Keratinocyte (primary cell): ENCODE data around the gene TSPAN11. TPM values are rescaled to one million over a fixed set of nuclear protein-coding genes. Genes with fewer than 3 reads are reported as not detected.

Experiments
- DNase-seq: peaks from one replicate; pipeline ENCODE4 v3.0.0-alpha.2; 2011; ENCODE audit warnings: low read depth, missing footprints, low spot score
- FAIRE-seq: peaks from 2 replicates; lab custom pipeline; 2011; peaks lifted over from hg19 to GRCh38; lab: Jason Lieb, UNC
- H2AFZ ChIP-seq: 2 replicates; pipeline ENCODE4 v1.6.0; 2012; ENCODE audit warnings: low read length, control low read depth, inconsistent platforms; ENCODE audit not compliant: control insufficient read depth
- H3K27ac ChIP-seq: 2 replicates; pipeline ENCODE4 v1.5.1; 2011; ENCODE audit warnings: low read length; ENCODE audit not compliant: control insufficient read depth, insufficient read depth
- H3K27me3 ChIP-seq: 3 replicates; pipeline ENCODE4 v1.6.0; 2011; ENCODE audit warnings: low read length; ENCODE audit not compliant: control insufficient read depth, insufficient read depth; ENCODE audit errors: extremely low read depth
- H3K36me3 ChIP-seq, 2 experiments: 2 replicates in 1 of 2; 3 replicates in 1 of 2; pipeline ENCODE4 v1.5.1; 2011; ENCODE audit warnings: low read length in 2 of 2, mild to moderate bottlenecking in 1 of 2; ENCODE audit not compliant: control insufficient read depth in 2 of 2, insufficient read depth in 2 of 2; ENCODE audit errors: extremely low read depth in 1 of 2
- H3K4me1 ChIP-seq: 3 replicates; pipeline ENCODE4 v1.5.1; 2011; ENCODE audit warnings: low read length; ENCODE audit not compliant: control insufficient read depth, insufficient read depth; ENCODE audit errors: extremely low read depth
- H3K4me2 ChIP-seq: 3 replicates; pipeline ENCODE4 v1.6.0; 2011; ENCODE audit warnings: low read depth, low read length; ENCODE audit not compliant: control insufficient read depth, insufficient read depth; ENCODE audit errors: extremely low read depth
- H3K4me3 ChIP-seq, 3 experiments: fragments of 200-600 bp in 1 of 3; sonication (generic) in 1 of 3; 2 replicates in 2 of 3; 3 replicates in 1 of 3; pipeline ENCODE4 v1.5.1; 2011 to 2016; ENCODE audit warnings: low read length in 3 of 3, mild to moderate bottlenecking in 3 of 3, control low read depth in 2 of 3, inconsistent platforms in 1 of 3, low read depth in 1 of 3, mixed read lengths in 1 of 3, mixed run types in 1 of 3, moderate library complexity in 1 of 3; ENCODE audit not compliant: control insufficient read depth in 2 of 3, insufficient read depth in 2 of 3; ENCODE audit errors: extremely low read depth in 1 of 3
- H3K79me2 ChIP-seq: 2 replicates; pipeline ENCODE4 v1.6.0; 2012; ENCODE audit warnings: low read length; ENCODE audit not compliant: control insufficient read depth, insufficient read depth
- H3K9ac ChIP-seq: 3 replicates; pipeline ENCODE4 v1.6.0; 2011; ENCODE audit warnings: low read length; ENCODE audit not compliant: control insufficient read depth, insufficient read depth; ENCODE audit errors: extremely low read depth
- H3K9me1 ChIP-seq: 3 replicates; pipeline ENCODE4 v1.6.0; 2011; ENCODE audit warnings: low read length; ENCODE audit not compliant: control insufficient read depth, insufficient read depth; ENCODE audit errors: extremely low read depth
- H3K9me3 ChIP-seq: 2 replicates; pipeline ENCODE4 v1.5.1; 2012; ENCODE audit warnings: low read depth, low read length; ENCODE audit not compliant: control insufficient read depth
- H4K20me1 ChIP-seq: 3 replicates; pipeline ENCODE4 v1.6.0; 2011; ENCODE audit warnings: low read length; ENCODE audit not compliant: control insufficient read depth, insufficient read depth; ENCODE audit errors: extremely low read depth
- EZH2 ChIP-seq: IDR thresholded peaks from one replicate; pipeline ENCODE4 v1.6.1; 2012; ENCODE audit warnings: inconsistent platforms, mild to moderate bottlenecking, low read length, moderate library complexity
- dilution Hi-C: fragments of 300-500 bp; cut with MboI; formaldehyde crosslinking; loops from one replicate; pipeline ENCODE4 v1.7.0; 2020; ENCODE audit warnings: low sequenced_read_pairs; ENCODE audit not compliant: extremely low pct_ligation_motif_present
- polyA plus RNA-seq, 5 experiments: library from polyadenylated mRNA; depleted of rRNA in 3 of 5; stranded (reverse) in 3 of 5; stranded (forward) in 1 of 5; unstranded in 1 of 5; fragments of >200 nt; gene quantifications; 1 replicate in 1 of 5; 2 replicates in 3 of 5; 3 replicates in 1 of 5; pipeline versions ENCODE4 v1.2.1 to v1.2.3, GENCODE V29; 2011 to 2012; ENCODE audit warnings: missing spikeins in 2 of 5, low read depth in 1 of 5, low replicate concordance in 1 of 5
- TF ChIP-seq, protein P1 (sequence below), 3 experiments: IDR thresholded peaks in 1 of 3; conservative IDR thresholded peaks in 1 of 3; optimal IDR thresholded peaks in 1 of 3; 2 replicates in 2 of 3; 3 replicates in 1 of 3; pipeline versions ENCODE3 to v1.5.1; 2011; ENCODE audit warnings: low read length in 3 of 3, mild to moderate bottlenecking in 3 of 3, moderate library complexity in 2 of 3, control low read depth in 1 of 3, inconsistent platforms in 1 of 3; ENCODE audit not compliant: insufficient read depth in 2 of 3; ENCODE audit errors: extremely low read depth in 1 of 3

Gene TSPAN11
- polyA plus RNA-seq, 1 donor (not counting 4 experiments of a cell fraction or from before 2014, with no cell fraction given): not detected

DNA sequence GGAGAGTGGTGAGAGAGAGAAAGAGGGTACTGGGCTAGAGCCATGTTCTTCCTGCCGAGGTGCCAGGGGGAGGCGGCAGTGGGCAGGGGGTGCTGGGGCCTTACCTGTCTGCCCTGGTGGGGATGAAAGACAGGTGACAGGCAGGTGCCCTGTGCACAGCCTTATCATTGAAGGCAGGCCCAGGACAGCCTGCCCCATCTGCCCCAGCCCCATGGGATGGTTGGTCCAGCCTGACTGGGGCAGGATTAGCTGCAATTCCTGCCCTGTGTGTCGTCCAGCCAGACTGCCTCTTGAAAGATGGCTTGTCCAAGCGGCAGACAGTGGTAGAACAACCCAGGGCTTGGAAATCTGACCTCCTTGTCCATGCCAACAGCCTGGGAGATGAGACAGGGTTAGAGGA is 67.2 kb downstream of the TSPAN11 start:
- H3K4me2 ChIP-seq: no peak overlapping the region
- no peak overlapping the region for H2AFZ ChIP-seq
- H3K9me3 ChIP-seq: no peaks in the 10 kb centered on the region
- H3K9ac ChIP-seq: no peak overlapping the region
- no peaks in the 10 kb centered on the region for H3K4me1 ChIP-seq
- FAIRE-seq: no peak
- H3K36me3 ChIP-seq: no peaks in the 10 kb centered on the region
- no peaks in the 10 kb centered on the region for H4K20me1 ChIP-seq
- no peak overlapping the region for H3K27ac ChIP-seq
- no peak overlapping the region for H3K4me3 ChIP-seq
- dilution Hi-C loops: no loop called here
- no peaks in the 10 kb centered on the region for H3K79me2 ChIP-seq
- DNase-seq: no peak
- no peaks in the 10 kb centered on the region for H3K9me1 ChIP-seq
- TF ChIP-seq, protein P1, sequence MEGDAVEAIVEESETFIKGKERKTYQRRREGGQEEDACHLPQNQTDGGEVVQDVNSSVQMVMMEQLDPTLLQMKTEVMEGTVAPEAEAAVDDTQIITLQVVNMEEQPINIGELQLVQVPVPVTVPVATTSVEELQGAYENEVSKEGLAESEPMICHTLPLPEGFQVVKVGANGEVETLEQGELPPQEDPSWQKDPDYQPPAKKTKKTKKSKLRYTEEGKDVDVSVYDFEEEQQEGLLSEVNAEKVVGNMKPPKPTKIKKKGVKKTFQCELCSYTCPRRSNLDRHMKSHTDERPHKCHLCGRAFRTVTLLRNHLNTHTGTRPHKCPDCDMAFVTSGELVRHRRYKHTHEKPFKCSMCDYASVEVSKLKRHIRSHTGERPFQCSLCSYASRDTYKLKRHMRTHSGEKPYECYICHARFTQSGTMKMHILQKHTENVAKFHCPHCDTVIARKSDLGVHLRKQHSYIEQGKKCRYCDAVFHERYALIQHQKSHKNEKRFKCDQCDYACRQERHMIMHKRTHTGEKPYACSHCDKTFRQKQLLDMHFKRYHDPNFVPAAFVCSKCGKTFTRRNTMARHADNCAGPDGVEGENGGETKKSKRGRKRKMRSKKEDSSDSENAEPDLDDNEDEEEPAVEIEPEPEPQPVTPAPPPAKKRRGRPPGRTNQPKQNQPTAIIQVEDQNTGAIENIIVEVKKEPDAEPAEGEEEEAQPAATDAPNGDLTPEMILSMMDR (optimal IDR thresholded peaks at IDR 0.05 in 1 of 3, IDR thresholded peaks at IDR 0.05 in 1 of 3, conservative IDR thresholded peaks at IDR 0.05 in 1 of 3; ENCODE audit: extremely low read depth in 1 of 3, insufficient read depth in 2 of 3, low read length in 3 of 3): no peak
- no peak for TF ChIP-seq EZH2
- no peaks in the 10 kb centered on the region for H3K27me3 ChIP-seq

DNA sequence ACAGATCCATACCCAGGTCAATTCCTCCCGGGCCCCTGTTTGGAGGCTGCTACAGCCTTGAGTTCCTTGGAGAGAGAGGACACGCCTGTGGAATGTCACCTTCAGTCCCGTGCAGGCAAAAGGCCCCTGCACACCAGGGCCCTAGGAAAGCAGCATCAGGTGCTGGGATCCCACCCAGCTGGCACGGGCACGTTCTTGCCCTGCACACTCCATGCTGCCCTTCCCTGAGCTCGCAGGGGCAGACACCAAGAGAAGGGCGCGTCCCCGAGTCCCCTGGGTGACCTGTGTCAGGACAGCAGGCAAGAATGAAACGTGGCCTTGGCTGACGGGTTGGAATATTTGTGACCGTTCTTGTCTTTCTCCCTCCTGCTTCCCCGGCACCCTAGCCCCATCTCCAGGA is 67.7 kb downstream of the TSPAN11 start:
- no peak for DNase-seq
- no peak overlapping the region for H3K4me2 ChIP-seq
- no peaks in the 10 kb centered on the region for H3K36me3 ChIP-seq
- no peak for FAIRE-seq
- dilution Hi-C loops: no loop called here
- H4K20me1 ChIP-seq: no peaks in the 10 kb centered on the region
- no peak for TF ChIP-seq EZH2
- TF ChIP-seq, protein P1 (optimal IDR thresholded peaks at IDR 0.05 in 1 of 3, IDR thresholded peaks at IDR 0.05 in 1 of 3, conservative IDR thresholded peaks at IDR 0.05 in 1 of 3; ENCODE audit: extremely low read depth in 1 of 3, insufficient read depth in 2 of 3, low read length in 3 of 3): no peak
- H3K9ac ChIP-seq: no peak overlapping the region
- no peak overlapping the region for H2AFZ ChIP-seq
- H3K27ac ChIP-seq: no peak overlapping the region
- H3K9me3 ChIP-seq: no peaks in the 10 kb centered on the region
- no peaks in the 10 kb centered on the region for H3K4me1 ChIP-seq
- H3K9me1 ChIP-seq: no peaks in the 10 kb centered on the region
- no peaks in the 10 kb centered on the region for H3K79me2 ChIP-seq
- no peaks in the 10 kb centered on the region for H3K27me3 ChIP-seq
- H3K4me3 ChIP-seq: no peak overlapping the region
